Measurements from ENCODE around the gene ATL3.

DNA sequence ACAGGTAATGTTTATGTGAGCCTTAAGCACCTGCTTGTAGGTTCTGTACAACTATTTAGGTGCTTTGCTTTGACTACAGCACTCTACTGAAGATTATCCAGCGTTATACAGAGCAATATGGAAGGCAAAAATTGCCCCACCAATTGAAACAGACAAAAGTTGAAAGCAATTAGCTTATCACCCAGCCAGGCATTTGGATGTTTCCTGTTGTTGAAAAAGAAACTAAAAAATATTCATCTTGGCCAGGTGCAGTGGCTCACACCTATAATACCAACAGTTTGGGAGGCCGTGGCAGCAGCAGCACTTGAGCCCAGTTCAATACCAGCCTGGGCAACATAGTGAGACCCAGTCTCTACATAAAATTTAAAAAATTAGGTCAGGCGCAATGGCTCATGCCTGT, 18.5 kb downstream of the ATL3 start:
- TF ChIP-seq, protein P1, sequence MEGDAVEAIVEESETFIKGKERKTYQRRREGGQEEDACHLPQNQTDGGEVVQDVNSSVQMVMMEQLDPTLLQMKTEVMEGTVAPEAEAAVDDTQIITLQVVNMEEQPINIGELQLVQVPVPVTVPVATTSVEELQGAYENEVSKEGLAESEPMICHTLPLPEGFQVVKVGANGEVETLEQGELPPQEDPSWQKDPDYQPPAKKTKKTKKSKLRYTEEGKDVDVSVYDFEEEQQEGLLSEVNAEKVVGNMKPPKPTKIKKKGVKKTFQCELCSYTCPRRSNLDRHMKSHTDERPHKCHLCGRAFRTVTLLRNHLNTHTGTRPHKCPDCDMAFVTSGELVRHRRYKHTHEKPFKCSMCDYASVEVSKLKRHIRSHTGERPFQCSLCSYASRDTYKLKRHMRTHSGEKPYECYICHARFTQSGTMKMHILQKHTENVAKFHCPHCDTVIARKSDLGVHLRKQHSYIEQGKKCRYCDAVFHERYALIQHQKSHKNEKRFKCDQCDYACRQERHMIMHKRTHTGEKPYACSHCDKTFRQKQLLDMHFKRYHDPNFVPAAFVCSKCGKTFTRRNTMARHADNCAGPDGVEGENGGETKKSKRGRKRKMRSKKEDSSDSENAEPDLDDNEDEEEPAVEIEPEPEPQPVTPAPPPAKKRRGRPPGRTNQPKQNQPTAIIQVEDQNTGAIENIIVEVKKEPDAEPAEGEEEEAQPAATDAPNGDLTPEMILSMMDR (IDR thresholded peaks at IDR 0.05; ENCODE audit: poor library complexity) = no peak
- no peak for TF ChIP-seq EZH2phosphoT487 (IDR thresholded peaks at IDR 0.05; ENCODE audit: low read depth, severe bottlenecking, unreplicated experiment)

All from hepatocyte (in vitro differentiated cells).